GM12878 (cell line): ENCODE measurements around the gene ATP8A1.

Experiments used
- GATAD2B ChIP-seq: fragments of 450-650 bp; conservative IDR thresholded peaks from 2 replicates; pipeline ENCODE4 v1.6.1; 2017; ENCODE audit warnings: low read depth, mild to moderate bottlenecking, moderate library complexity
- IRF3 ChIP-seq: fragments of 450-650 bp; IDR thresholded peaks from 2 replicates; pipeline ENCODE4 v1.6.1; 2014; ENCODE audit warnings: mild to moderate bottlenecking
- KAT2A ChIP-seq: conservative IDR thresholded peaks from 2 replicates; pipeline ENCODE4 v1.6.1; 2011; ENCODE audit warnings: low read depth, low read length; ENCODE audit not compliant: control insufficient read depth
- SIX5 ChIP-seq: IDR thresholded peaks from 2 replicates; pipeline ENCODE4 v1.6.1; 2011; ENCODE audit warnings: mild to moderate bottlenecking, low read depth, low read length, moderate library complexity; ENCODE audit not compliant: severe bottlenecking
- SP1 ChIP-seq: IDR thresholded peaks from one replicate; pipeline ENCODE4 v1.6.1; 2011; ENCODE audit warnings: low read depth, low read length

- TF ChIP-seq IRF3 (no peak), SIX5 (no peak), SP1 (no peak), KAT2A (no peak), GATAD2B (no peak)
Measured at GRCh38 chr4:42395595-42395994, 261.3 kb downstream of the ATP8A1 start.
